CD4-positive, alpha-beta T cell treated with Interleukin-12 subunit alpha and Interleukin-12 subunit beta, for 1 hour (primary cell): ENCODE results near the gene PLEK2.
"Not testable (repeated sequence)": the region's sequence is repeated elsewhere in the genome, so short reads cannot be mapped to it uniquely, and the experiment has no call there.

Experiments
- DNase-seq: peaks from one replicate; pipeline ENCODE4 v3.0.0-alpha.2; 2020

Gene PLEK2

DNA sequence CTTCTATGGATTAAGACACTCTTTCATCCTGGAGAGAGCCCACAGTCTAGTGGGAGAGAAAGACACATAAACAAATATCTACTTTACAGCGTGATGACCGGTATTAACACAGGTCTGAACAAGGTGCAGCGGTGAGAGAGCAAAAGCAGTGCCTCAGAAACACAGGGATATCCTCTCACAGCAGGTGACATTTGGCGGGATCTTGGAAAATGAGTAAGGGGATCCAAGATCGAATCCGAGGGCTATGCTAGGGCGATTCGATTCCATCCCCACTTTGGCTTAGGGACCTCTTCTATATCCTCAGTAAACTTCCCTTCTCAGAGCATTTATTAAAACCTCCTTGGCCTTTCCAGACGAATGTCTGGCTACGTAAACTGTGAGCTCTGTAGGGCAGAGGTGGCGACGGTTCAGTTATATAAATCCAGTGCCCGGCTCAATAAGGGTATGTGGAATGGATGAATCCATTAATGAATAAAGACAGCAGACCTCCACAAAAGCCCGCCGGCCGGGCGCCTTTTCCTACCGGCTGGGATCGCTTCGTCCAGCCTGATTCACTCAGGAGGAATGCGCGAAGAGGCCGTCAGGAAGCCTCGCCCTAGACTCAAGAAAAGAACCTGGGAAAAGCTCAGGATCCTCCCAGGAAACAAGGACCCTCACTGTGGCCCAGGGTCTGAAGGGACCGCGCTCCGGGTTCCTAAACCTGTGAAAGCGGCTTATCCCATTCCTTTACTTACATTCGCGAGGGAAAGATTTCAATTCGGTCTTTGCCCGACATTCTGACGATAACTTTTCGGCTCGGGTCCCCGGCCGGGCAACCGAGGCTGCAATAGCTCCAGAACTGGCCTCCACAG lies 52.8 kb downstream of the PLEK2 start:
- DNase-seq: no peak

DNA sequence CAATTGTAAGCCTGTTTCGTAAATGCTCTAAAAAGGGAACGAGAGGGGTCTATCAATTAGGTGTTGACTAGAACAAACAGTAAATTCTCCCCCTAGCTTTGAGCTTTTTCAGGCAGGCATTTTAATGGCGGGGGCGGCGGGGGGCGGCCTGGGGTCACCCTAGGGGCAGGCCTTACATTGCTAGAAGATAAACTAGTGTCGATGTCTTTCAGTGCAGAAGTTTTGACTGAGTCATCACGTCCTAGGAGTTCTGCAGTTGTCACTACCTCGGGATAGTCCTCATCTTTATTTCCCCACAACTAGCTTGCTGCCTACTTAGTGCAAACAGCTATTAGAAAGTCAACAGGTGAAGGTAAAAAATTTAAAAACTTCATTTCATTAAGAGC lies 54.0 kb downstream of the PLEK2 start:
- no peak for DNase-seq

DNA sequence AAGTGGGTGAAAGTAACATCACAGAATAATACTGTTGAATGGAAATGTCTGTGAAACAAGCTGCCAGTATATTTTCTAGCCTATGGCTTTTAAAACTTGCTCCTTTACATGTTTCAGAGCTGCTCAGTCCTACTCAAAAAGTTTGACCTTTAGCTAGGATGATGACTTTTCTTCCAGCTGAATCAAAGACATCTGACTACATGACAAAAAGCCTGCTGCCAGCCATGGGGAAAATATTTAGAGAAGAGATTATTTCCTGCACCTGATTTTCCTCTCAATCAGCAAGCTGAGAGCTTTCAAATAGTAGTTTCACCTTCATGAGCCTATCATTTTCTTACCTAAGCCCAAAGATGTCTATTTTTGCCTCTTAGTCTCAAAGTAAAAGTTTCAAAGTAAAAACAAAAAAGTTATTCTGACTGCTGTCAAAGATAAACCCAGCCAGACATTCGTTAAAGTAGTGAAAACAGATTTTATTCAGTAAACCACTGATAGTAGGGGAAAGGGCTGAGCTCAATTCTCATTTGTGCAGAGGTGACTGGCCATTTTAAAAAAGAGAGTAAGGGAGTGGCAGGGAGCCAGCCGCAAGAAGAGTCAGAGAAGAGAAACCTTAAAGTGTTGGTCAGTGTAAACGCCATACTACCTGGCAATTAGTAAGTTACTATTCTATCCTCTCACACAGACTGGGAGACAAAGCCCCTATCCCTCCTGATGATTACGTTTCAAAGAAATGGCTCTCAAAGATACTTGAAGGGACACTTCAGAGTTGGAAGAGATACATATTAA lies 54.6 kb downstream of the PLEK2 start:
- no peak for DNase-seq

DNA sequence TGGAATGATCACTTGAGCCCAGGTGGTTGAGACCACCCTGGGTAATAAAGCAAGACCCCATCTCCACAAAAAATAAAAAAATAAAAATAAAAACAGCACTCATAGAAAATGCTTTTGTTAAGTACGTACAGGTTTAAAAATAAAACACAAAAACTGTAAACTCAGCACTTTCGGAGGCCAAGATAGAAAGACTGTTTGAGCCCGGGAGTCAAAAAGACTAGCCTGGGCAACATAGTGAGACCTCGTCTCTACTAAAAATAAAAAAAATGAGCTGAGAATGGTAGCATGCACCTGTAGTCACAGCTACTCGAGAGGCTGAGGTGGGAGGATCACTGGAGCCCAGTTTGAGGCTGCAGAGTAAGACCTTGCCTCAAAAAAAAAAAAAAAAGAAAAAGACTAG lies 59.9 kb downstream of the PLEK2 start:
- DNase-seq: no peak

DNA sequence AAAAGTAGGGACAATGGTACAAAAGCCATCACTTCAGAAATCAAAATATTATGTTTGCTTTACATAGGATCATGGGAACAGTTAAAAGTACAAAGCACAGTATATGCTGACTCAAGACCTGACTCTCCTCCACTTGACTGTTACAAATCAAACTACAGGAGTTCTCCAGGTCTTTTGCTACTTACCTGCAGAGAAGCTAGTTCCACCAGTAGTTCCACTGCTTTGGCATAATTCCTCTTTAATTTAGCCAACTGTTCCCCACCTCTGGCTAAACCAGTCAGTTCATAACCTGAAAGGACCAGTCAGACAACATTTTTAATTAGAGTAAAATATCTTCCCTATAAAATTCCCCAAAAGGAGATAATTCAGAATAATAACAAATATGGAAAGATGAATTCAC lies 66.4 kb downstream of the PLEK2 start:
- no peak for DNase-seq

DNA sequence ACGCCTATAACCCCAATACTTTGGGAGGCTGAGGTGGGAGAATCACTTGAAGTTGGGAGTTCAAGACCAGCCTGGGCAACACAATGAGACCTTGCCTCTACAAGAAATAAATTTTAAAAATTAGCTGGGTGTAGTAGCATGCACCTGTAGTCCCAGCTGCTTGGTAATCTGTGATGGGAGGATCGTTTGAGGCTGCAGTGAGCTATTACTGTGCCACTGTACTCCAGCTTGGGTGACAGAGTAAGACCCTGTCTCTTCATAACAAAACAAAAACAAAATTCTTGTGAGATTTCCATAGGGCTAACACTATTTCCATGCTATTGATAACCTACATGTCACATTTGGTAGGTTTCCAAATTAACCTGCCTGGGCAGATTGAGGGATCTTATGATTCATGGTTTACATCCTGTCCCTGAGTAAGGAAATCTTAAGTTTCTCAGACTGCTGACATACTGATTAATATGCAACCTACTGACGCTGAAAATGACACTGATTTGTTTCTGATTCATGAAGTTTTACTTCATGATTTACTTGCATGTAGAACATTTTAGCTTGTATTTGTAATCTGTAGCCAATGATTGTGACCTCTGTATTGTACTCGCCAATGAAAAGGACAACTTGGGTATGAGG lies 68.2 kb downstream of the PLEK2 start:
- DNase-seq: no peak

DNA sequence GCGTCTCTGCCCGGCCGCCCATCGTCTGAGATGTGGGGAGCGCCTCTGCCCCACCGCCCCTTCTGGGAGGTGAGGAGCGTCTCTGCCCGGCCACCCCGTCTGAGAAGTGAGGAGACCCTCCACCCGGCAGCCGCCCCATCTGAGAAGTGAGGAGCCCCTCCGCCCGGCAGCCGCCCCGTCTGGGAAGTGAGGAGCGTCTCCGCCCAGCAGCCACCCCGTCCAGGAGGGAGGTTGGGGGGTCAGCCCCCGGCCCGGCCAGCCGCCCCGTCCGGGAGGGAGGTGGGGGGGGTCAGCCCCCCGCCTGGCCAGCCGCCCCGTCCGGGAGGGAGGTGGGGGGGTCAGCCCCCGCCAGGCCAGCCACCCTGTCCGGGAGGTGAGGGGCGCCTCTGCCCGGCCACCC lies 70.7 kb downstream of the PLEK2 start:
- not testable (repeated sequence) for DNase-seq
